Stromal cell of bone marrow (primary cell): ENCODE results near the gene PHF1.

ENCODE experiments used
- DNase-seq: peaks from one replicate; pipeline ENCODE4 v3.0.0-alpha.2; 2012; ENCODE audit warnings: low read depth

PHF1 gene

GRCh38 chr6:33431880-33432541 lies 21.2 kb downstream of the PHF1 start:
- no peak for DNase-seq

- no peak for DNase-seq
Measured at GRCh38 chr6:33432546-33432945, 21.7 kb downstream of the PHF1 start.

DNA sequence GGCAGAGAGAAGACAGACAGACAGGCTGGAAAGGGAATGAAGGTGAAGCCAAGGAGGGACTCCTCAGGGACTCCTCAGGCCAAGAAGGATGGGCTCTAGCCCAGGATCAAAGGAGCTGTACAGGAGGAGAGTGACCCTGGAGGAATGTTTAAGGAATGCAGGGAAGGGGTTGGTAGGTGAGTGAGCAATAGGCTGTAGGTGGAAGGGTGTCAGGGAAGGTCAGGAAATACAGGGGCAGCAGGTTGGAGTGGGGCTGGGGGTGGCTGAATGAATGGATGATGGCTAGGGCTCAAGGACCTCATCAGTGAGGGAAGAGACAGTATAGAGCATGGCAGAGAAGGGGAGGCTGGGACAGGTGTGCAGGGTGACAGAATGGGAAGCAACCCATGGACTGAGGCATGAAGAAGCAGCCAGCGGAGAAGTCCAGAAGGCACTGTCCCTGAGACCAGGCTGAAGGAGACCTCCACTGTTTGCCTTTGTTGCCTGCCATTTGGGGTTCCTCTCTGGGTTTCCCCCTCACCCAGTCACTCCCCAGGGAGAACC lies 22.3 kb downstream of the PHF1 start:
- DNase-seq, result no peak

DNA sequence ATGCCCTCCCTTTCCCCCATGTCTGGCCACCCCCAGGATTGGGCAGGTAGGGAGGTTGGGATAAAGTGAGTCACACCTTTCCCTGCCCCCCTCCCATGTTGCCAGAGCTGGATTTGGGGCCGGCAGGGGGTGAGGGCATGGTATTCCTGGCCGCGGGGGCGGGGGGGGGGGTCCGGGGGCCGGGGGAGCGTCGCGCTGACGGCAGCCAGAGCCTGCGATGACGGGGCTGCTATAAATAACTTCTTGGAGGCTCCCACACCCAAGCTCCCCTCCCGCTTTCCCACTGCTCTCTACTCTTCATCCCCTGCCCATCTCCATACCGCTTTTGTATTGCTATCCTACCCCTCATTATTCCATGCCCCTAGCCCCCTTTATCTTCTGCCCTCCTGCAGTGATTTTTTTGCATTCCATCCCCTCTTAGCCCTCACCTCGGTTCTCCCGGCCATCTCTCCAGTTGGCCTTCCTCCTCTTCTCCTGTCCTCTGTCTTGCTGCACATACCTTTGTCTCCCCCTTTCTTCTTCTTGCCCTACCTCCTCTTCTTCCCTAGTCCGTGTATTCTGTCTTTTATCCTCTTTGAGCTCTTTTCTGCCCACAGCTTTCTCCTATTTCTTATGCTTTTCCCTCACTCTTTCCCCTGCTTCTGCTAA lies 22.9 kb downstream of the PHF1 start:
- no peak for DNase-seq

GRCh38 chr6:33434961-33435360 lies 24.1 kb downstream of the PHF1 start:
- no peak for DNase-seq

DNA sequence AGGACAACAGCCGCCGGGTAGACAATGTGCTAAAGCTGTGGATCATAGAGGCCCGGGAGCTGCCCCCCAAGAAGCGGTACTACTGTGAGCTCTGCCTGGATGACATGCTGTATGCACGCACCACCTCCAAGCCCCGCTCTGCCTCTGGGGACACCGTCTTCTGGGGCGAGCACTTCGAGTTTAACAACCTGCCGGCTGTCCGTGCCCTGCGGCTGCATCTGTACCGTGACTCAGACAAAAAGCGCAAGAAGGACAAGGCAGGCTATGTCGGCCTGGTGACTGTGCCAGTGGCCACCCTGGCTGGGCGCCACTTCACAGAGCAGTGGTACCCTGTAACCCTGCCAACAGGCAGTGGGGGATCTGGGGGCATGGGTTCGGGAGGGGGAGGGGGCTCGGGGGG lies 26.9 kb downstream of the PHF1 start:
- no peak for DNase-seq

DNA sequence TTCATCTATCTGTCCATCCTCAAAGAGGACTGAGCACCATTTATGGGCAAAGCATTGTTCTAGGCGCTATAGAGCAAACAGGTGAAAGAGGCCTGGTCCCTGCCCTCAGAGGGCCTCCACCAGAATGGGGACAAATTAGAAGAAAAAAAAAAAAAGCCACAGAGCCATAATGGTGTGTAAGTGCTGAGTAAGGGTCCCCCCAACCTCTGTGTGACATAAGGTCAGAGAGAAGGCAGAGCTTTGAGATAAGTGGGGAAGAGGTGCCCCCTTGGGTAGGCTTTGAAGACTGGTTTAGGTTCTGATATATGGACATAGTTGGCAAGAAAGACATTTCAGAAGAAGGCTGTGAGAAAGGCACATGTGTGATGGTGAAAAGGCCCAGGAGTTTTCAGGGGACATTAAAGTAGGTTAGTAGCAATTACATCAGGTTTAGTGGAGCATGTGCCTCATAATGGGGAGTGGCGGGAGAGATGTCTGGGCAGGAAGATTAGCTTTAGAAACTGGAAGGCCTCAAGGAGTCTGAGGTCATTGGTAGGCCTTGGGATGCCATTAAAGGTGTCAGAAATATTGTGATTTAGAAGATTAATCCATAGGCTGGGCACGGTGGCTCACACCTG lies 28.3 kb downstream of the PHF1 start:
- DNase-seq, result no peak

GRCh38 chr6:33439956-33440648 lies 29.3 kb downstream of the PHF1 start:
- no peak for DNase-seq

GRCh38 chr6:33440649-33441309 lies 30.0 kb downstream of the PHF1 start:
- no peak for DNase-seq

GRCh38 chr6:33441457-33441856 lies 30.6 kb downstream of the PHF1 start:
- no peak for DNase-seq

GRCh38 chr6:33442283-33442682 lies 31.5 kb downstream of the PHF1 start:
- no peak for DNase-seq

DNA sequence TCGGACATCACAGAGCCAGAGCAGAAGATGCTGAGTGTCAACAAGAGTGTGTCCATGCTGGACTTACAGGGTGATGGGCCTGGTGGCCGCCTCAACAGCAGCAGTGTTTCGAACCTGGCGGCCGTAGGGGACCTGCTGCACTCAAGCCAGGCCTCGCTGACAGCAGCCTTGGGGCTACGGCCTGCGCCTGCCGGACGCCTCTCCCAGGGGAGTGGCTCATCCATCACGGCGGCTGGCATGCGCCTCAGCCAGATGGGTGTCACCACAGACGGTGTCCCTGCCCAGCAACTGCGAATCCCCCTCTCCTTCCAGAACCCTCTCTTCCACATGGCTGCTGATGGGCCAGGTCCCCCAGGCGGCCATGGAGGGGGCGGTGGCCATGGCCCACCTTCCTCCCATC lies 32.2 kb downstream of the PHF1 start:
- no peak for DNase-seq

DNA sequence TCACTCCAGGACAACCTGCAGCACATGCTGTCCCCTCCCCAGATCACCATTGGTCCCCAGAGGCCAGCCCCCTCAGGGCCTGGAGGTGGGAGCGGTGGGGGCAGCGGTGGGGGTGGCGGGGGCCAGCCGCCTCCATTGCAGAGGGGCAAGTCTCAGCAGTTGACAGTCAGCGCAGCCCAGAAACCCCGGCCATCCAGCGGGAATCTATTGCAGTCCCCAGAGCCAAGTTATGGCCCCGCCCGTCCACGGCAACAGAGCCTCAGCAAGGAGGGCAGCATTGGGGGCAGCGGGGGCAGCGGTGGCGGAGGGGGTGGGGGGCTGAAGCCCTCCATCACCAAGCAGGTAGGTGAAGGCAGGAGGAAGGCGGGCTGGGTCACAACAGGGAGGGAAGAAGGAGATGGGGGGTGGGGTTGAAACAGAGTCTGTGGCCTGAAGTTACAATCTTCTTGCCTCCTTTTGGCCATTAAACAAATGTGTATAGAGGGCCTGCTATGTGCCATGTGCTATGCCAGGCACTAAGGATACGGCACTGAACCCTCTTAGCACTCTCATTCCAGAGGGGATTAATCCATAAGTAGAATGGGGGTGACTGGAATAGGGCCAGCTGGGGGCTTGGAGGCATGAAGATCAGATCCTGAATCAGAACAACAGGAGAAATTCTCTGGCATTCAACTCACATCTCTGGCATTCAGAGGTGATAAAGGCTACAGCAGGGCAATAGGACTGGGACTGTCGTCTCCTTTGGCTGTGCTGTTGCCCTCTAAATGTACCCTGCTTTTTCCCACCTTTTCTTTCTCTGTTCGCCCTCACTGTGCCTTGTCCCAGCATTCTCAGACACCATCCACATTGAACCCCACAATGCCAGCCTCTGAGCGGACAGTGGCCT lies 33.0 kb downstream of the PHF1 start:
- DNase-seq, result no peak

GRCh38 chr6:33445119-33445603 lies 34.3 kb downstream of the PHF1 start:
- no peak for DNase-seq

DNA sequence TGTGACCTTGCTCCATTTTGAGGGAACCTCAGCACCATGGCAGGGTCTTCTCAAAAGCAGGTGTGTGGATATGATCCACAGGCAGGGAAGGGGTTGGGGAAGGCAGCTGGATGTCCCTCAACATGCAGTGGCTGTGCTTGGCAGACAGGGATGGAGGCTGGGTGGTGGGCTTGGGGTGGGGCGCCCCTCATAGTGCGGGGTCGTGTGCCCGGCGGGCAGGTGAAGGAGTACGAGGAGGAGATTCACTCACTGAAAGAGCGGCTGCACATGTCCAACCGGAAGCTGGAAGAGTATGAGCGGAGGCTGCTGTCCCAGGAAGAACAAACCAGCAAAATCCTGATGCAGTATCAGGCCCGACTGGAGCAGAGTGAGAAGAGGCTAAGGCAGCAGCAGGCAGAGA lies 35.5 kb downstream of the PHF1 start:
- DNase-seq, result no peak

DNA sequence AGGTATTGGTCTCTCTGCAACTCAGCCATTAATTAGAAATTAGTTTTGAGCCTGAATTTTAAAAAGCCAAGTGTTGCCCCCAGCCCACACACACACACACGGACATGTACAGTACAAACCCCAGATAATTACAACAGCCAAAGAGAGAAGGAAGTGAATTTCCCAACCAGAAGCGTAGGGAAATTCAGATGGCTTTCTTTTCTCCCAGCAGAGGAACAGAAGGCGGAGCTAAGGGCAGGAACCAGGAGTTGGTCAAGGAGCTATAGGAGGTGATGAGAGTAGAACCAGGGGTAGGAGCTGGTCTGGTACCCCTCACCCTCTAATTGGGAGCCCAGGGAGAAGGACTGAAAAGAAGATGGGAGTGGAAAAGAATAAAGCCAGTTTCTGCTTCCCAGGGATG lies 39.6 kb downstream of the PHF1 start:
- DNase-seq, result no peak

DNA sequence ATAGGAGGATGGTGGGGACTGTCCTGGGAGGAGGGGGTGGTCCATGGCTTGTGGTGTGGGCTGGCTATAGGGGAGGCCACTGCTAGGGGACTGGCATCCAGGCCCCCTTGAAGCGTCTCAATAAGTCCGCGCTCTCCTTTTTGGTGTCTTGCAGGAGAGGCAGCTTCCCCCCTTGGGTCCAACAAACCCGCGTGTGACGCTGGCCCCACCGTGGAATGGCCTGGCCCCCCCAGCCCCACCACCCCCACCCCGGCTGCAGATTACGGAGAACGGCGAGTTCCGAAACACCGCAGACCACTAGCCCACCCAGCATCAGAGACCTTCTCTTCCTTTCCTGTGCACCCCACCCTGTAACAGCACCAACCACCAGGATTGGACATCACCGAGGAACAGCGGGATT lies 40.8 kb downstream of the PHF1 start:
- no peak for DNase-seq

- no peak for DNase-seq
Measured at GRCh38 chr6:33452496-33452895, 41.7 kb downstream of the PHF1 start.

GRCh38 chr6:33453393-33454008 lies 42.7 kb downstream of the PHF1 start:
- DNase-seq, result no peak
